H1 (cell line): ENCODE results near the gene ARSI. TPM values are rescaled to one million over a fixed set of nuclear protein-coding genes. Genes with fewer than 3 reads are reported as not detected.

ENCODE experiments used
- CTCF ChIA-PET: fragments of 300-600 bp; sonication (Branson Sonifier 250); formaldehyde crosslinking; loops from one replicate; lab custom pipeline; 2021; ENCODE audit not compliant: partially characterized antibody; lab: Charles Lee
- POLR2A ChIA-PET: fragments of 300-600 bp; sonication (Branson Sonifier 250); formaldehyde crosslinking; loops from one replicate; lab custom pipeline; 2021; ENCODE audit warnings: inconsistent platforms; ENCODE audit not compliant: partially characterized antibody; lab: Charles Lee
- DNase-seq, 2 experiments: peaks; one replicate each; pipeline versions ENCODE4 v3.0.0 to v3.0.0-alpha.2; 2010 to 2022; ENCODE audit warnings: low spot score in 2 of 2, low read depth in 1 of 2, mixed read lengths in 1 of 2
- FAIRE-seq: peaks from 2 replicates; lab custom pipeline; 2011; peaks lifted over from hg19 to GRCh38; lab: Jason Lieb, UNC
- H2AFZ ChIP-seq: 2 replicates; pipeline ENCODE4 v1.8.1; 2012; ENCODE audit warnings: low read length, inconsistent platforms
- H2AK5ac ChIP-seq: 2 replicates; pipeline ENCODE4 v1.6.1; 2013; ENCODE audit warnings: low read depth, low read length
- H2BK120ac ChIP-seq: replicated peaks from 2 replicates; pipeline ENCODE3; 2013; ENCODE audit warnings: low read depth, low read length, inconsistent platforms
- H2BK12ac ChIP-seq: 2 replicates; pipeline ENCODE4 v1.6.1; 2013; ENCODE audit warnings: low read depth, low read length
- H2BK15ac ChIP-seq: 2 replicates; pipeline ENCODE4 v1.6.1; 2013; ENCODE audit warnings: low read length
- H2BK20ac ChIP-seq: 2 replicates; pipeline ENCODE4 v1.6.1; 2013; ENCODE audit warnings: low read length
- H2BK5ac ChIP-seq: 2 replicates; pipeline ENCODE4 v1.6.1; 2013; ENCODE audit warnings: low read depth, low read length
- H3K14ac ChIP-seq: 2 replicates; pipeline ENCODE4 v1.6.1; 2013; ENCODE audit warnings: inconsistent platforms; ENCODE audit not compliant: insufficient read length
- H3K18ac ChIP-seq: 2 replicates; pipeline ENCODE4 v1.6.1; 2013; ENCODE audit warnings: low read length; ENCODE audit errors: extremely low read depth
- H3K23ac ChIP-seq: 2 replicates; pipeline ENCODE4 v1.6.1; 2013; ENCODE audit warnings: inconsistent platforms; ENCODE audit not compliant: insufficient read length
- H3K23me2 ChIP-seq: 2 replicates; pipeline ENCODE4 v1.6.1; 2013; ENCODE audit warnings: low read depth, low read length
- H3K27ac ChIP-seq: 2 replicates; pipeline ENCODE4 v1.6.1; 2011; ENCODE audit warnings: low read depth, low read length, inconsistent platforms
- H3K27me3 ChIP-seq, 4 experiments: replicated peaks in 1 of 4; 1 replicate in 1 of 4; 2 replicates in 3 of 4; pipeline versions ENCODE4 v1.6.1 to v1.8.1; 2011 to 2013; ENCODE audit warnings: low read length in 3 of 4, mild to moderate bottlenecking in 3 of 4, inconsistent platforms in 2 of 4, mixed read lengths in 2 of 4, moderate library complexity in 1 of 4; ENCODE audit not compliant: control insufficient read depth in 3 of 4, insufficient read depth in 3 of 4; ENCODE audit errors: extremely low read depth in 1 of 4
- H3K36me3 ChIP-seq, 4 experiments: 2 replicates each; pipeline versions ENCODE4 v1.6.1 to v1.8.1; 2011 to 2013; ENCODE audit warnings: mild to moderate bottlenecking in 4 of 4, low read length in 3 of 4, moderate library complexity in 2 of 4, control low read depth in 1 of 4, inconsistent platforms in 1 of 4; ENCODE audit not compliant: insufficient read depth in 4 of 4, control insufficient read depth in 2 of 4
- H3K4ac ChIP-seq: replicated peaks from 2 replicates; pipeline ENCODE3; 2013; ENCODE audit warnings: low read length, low read depth, mixed read lengths, inconsistent platforms; ENCODE audit not compliant: insufficient read length
- H3K4me1 ChIP-seq, 4 experiments: replicated peaks in 1 of 4; 1 replicate in 1 of 4; 2 replicates in 3 of 4; pipeline versions ENCODE4 v1.6.1 to v1.8.1; 2011 to 2013; ENCODE audit warnings: low read length in 3 of 4, inconsistent platforms in 2 of 4, mixed read lengths in 1 of 4; ENCODE audit not compliant: insufficient read depth in 4 of 4, control insufficient read depth in 3 of 4
- H3K4me2 ChIP-seq, 2 experiments: 2 replicates each; pipeline versions ENCODE4 v1.6.1 to v1.8.1; 2011 to 2013; ENCODE audit warnings: low read depth in 2 of 2, low read length in 2 of 2, control low read depth in 1 of 2, inconsistent platforms in 1 of 2, mild to moderate bottlenecking in 1 of 2; ENCODE audit not compliant: insufficient read depth in 1 of 2
- H3K4me3 ChIP-seq, 4 experiments: fragments of 200-600, 300-600 bp in 1 of 4; sonication (generic), shearing (Covaris generic), sonication (Bioruptor Twin) in 1 of 4; 2 replicates each; pipeline versions ENCODE4 v1.5.1 to v1.8.1; 2011 to 2016; ENCODE audit warnings: low read length in 4 of 4, low read depth in 3 of 4, control low read depth in 2 of 4, inconsistent platforms in 2 of 4, mild to moderate bottlenecking in 2 of 4, mixed read lengths in 1 of 4, moderate library complexity in 1 of 4; ENCODE audit not compliant: insufficient read depth in 2 of 4; ENCODE audit errors: extremely low read depth in 1 of 4
- H3K56ac ChIP-seq: replicated peaks from 2 replicates; pipeline ENCODE3; 2013; ENCODE audit warnings: low read depth, mild to moderate bottlenecking, mixed read lengths, low read length, inconsistent platforms; ENCODE audit not compliant: insufficient read length
- H3K79me1 ChIP-seq: 2 replicates; pipeline ENCODE4 v1.6.1; 2013; ENCODE audit warnings: low read depth, low read length, control low read depth
- H3K79me2 ChIP-seq, 2 experiments: 2 replicates each; pipeline versions ENCODE4 v1.6.1 to v1.8.1; 2012 to 2013; ENCODE audit warnings: low read length in 2 of 2, mild to moderate bottlenecking in 2 of 2, inconsistent platforms in 1 of 2; ENCODE audit not compliant: insufficient read depth in 2 of 2, control insufficient read depth in 1 of 2
- H3K9ac ChIP-seq, 4 experiments: replicated peaks in 1 of 4; 1 replicate in 1 of 4; 2 replicates in 3 of 4; pipeline versions ENCODE4 v1.6.1 to v1.8.1; 2011 to 2013; ENCODE audit warnings: low read depth in 3 of 4, low read length in 3 of 4, control low read depth in 2 of 4, mild to moderate bottlenecking in 2 of 4, moderate library complexity in 2 of 4, inconsistent platforms in 1 of 4; ENCODE audit errors: extremely low read depth in 1 of 4
- H3K9me3 ChIP-seq, 2 experiments: 2 replicates each; pipeline versions ENCODE4 v1.6.1 to v1.8.1; 2012 to 2013; ENCODE audit warnings: mild to moderate bottlenecking in 2 of 2, moderate library complexity in 2 of 2, control low read depth in 1 of 2, inconsistent platforms in 1 of 2, low read depth in 1 of 2, low read length in 1 of 2, mixed read lengths in 1 of 2; ENCODE audit not compliant: insufficient read depth in 2 of 2
- H4K20me1 ChIP-seq, 2 experiments: replicated peaks in 1 of 2; 2 replicates each; pipeline versions ENCODE3 to v1.8.1; 2011 to 2013; ENCODE audit warnings: inconsistent platforms in 2 of 2, low read length in 2 of 2, mild to moderate bottlenecking in 1 of 2; ENCODE audit not compliant: insufficient read depth in 2 of 2, control insufficient read depth in 1 of 2
- H4K5ac ChIP-seq: 2 replicates; pipeline ENCODE4 v1.6.1; 2013; ENCODE audit warnings: low read length, low read depth, mixed read lengths, inconsistent platforms; ENCODE audit not compliant: insufficient read length
- H4K8ac ChIP-seq: 2 replicates; pipeline ENCODE4 v1.8.0; 2013; ENCODE audit warnings: mild to moderate bottlenecking, moderate library complexity, low read length, inconsistent platforms; ENCODE audit not compliant: insufficient read depth; ENCODE audit errors: extremely low read depth
- H4K91ac ChIP-seq: replicated peaks from 2 replicates; pipeline ENCODE3; 2013; ENCODE audit warnings: low read length, mixed read lengths, inconsistent platforms; ENCODE audit not compliant: insufficient read length
- CHD2 ChIP-seq: IDR thresholded peaks from 2 replicates; pipeline ENCODE4 v1.6.1; 2012; ENCODE audit warnings: low read length, improper control_type of control experiment
- KDM1A ChIP-seq: fragments of 200-600, 300-600 bp; sonication (generic); IDR thresholded peaks from 2 replicates; pipeline ENCODE4 v1.7.1; 2016; ENCODE audit warnings: mild to moderate bottlenecking, low read length, borderline replicate concordance
- POLR2AphosphoS5 ChIP-seq: IDR thresholded peaks from 2 replicates; pipeline ENCODE4 v1.6.1; 2011; ENCODE audit warnings: low read depth, low read length
- RAD21 ChIP-seq, 2 experiments: IDR thresholded peaks in 1 of 2; conservative IDR thresholded peaks in 1 of 2; 2 replicates each; pipeline ENCODE4 v1.6.1; 2011; ENCODE audit warnings: low read depth in 2 of 2, low read length in 2 of 2, improper control_type of control experiment in 1 of 2, inconsistent platforms in 1 of 2, mild to moderate bottlenecking in 1 of 2, moderate library complexity in 1 of 2
- RNF2 ChIP-seq: fragments of 200-900, 300-1000 bp; sonication (generic); IDR thresholded peaks from 2 replicates; pipeline ENCODE4 v1.7.1; 2016; ENCODE audit warnings: borderline replicate concordance, low read depth, mild to moderate bottlenecking, antibody characterized with exemption, low read length; ENCODE audit not compliant: poor library complexity, severe bottlenecking; ENCODE audit errors: missing control alignments
- RXRA ChIP-seq: IDR thresholded peaks from 2 replicates; pipeline ENCODE4 v1.6.1; 2011; ENCODE audit warnings: low read depth, mild to moderate bottlenecking, low read length, moderate library complexity; ENCODE audit not compliant: insufficient read depth
- SAP30 ChIP-seq: fragments of 300-600 bp; sonication (generic); IDR thresholded peaks from 2 replicates; pipeline ENCODE4 v1.7.1; 2012; ENCODE audit warnings: low read length, moderate library complexity, mild to moderate bottlenecking, inconsistent platforms; ENCODE audit not compliant: insufficient read depth, insufficient replicate concordance
- SIN3A ChIP-seq, 2 experiments: IDR thresholded peaks in 1 of 2; conservative IDR thresholded peaks in 1 of 2; 2 replicates each; pipeline ENCODE4 v1.6.1; 2011 to 2012; ENCODE audit warnings: low read length in 2 of 2, improper control_type of control experiment in 1 of 2, low read depth in 1 of 2, mild to moderate bottlenecking in 1 of 2
- SIRT6 ChIP-seq: IDR thresholded peaks from one replicate; pipeline ENCODE4 v1.7.1; 2012; ENCODE audit warnings: low read length, inconsistent platforms
- SRF ChIP-seq: IDR thresholded peaks from 2 replicates; pipeline ENCODE4 v1.6.1; 2011; ENCODE audit warnings: mild to moderate bottlenecking, low read depth, low read length, moderate library complexity
- TBP ChIP-seq: IDR thresholded peaks from 2 replicates; pipeline ENCODE4 v1.6.1; 2011; ENCODE audit warnings: low read depth, low read length, improper control_type of control experiment
- WGBS, 2 experiments: shearing (Covaris generic) in 1 of 2; methylation state at CpG; one replicate each; pipeline versions ENCODE4 v1.1.6 to v1.1.7; 2013 to 2015; ENCODE audit warnings: low lambda C conversion rate in 2 of 2, mixed read lengths in 2 of 2, inconsistent platforms in 1 of 2, low coverage in 1 of 2, missing lambda C conversion rate in 1 of 2; ENCODE audit not compliant: insufficient replicate concordance in 2 of 2, insufficient coverage in 1 of 2, insufficient read length in 1 of 2; ENCODE audit errors: extremely low coverage in 1 of 2, missing lambda C conversion rate in 1 of 2; 5-methylcytosine and 5-hydroxymethylcytosine counted together
- polyA plus RNA-seq, 7 experiments: library from polyadenylated mRNA; depleted of rRNA in 3 of 7; stranded (reverse) in 5 of 7; unstranded in 2 of 7; fragments of >200 nt in 5 of 7; fragments of 200-250 nt in 2 of 7; gene quantifications; 1 replicate in 5 of 7; 2 replicates in 1 of 7; 4 replicates in 1 of 7; pipeline versions ENCODE4 v1.2.1 to v1.2.3, GENCODE V29; 2011 to 2013; ENCODE audit warnings: missing spikeins in 2 of 7, mixed read lengths in 2 of 7
- total RNA-seq: library from RNA; stranded (reverse); fragmentation: NEBNext Ultra II Directional; extraction: Animal tissue kit (Norgen Biotek cat#: 25700); gene quantifications from 2 replicates; pipeline ENCODE4 v1.2.1, GENCODE V29; 2021
- TF ChIP-seq, protein P1 (sequence below): IDR thresholded peaks from 2 replicates; pipeline ENCODE4 v1.6.1; 2011; ENCODE audit warnings: low read depth, mild to moderate bottlenecking, low read length; ENCODE audit not compliant: insufficient read depth

Gene ARSI
- total and polyA plus RNA-seq, 2 of the 8 experiments (the other 6 are each of a cell fraction or from before 2014, with no cell fraction given), result 4.5 to 6.7 TPM

DNA sequence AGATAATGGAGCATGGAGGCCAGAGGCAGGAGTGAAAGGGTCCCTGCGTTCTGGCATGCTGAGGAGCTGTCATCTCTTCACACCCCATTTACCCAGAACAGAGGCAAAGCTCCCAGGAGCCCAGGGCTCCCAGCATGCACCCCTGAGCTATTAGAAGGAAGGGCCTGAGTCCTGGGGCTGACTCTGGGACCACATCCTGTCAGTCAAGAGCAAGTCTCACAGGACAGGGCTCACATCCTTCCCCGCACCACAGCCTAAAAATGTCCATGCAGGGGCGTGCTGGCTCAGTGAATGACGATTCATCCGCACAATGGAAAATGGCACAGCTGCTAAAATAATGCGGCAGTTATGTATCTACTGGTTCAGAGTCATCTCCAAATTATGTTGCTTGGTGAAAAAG, 44.6 kb downstream of the ARSI start:
- Histone ChIP-seq H3K14ac (no peak overlapping the region), H3K56ac (no peak overlapping the region), H2AK5ac (no peak overlapping the region), H2BK20ac (no peak overlapping the region), H3K4me2 (no peak overlapping the region), H4K20me1 (peaks cover 0 to under 1% of the 10 kb centered on the region in 2 experiments), H3K79me1 (no peaks in the 10 kb centered on the region), H2BK12ac (no peak overlapping the region), H3K27ac (no peak overlapping the region), H3K4ac (no peak overlapping the region), H4K91ac (no peak overlapping the region), H2AFZ (no peak overlapping the region), H3K79me2 (peaks cover 0 to under 1% of the 10 kb centered on the region in 2 experiments; a peak in 1 of 4 replicates), H4K8ac (no peak overlapping the region), H2BK5ac (no peak overlapping the region), H3K23ac (no peak overlapping the region), H2BK15ac (no peak overlapping the region), H4K5ac (no peak overlapping the region), H3K9ac (no peak overlapping the region), H3K36me3 (no peaks in the 10 kb centered on the region), H3K4me1 (peaks cover 0 to 3% (median 1%) of the 10 kb centered on the region in 4 experiments; a peak in 3 of 7 replicates), H2BK120ac (no peak overlapping the region), H3K27me3 (no peaks in the 10 kb centered on the region; a peak in 2 of 7 replicates), H3K18ac (no peak overlapping the region), H3K23me2 (peaks cover under 1% of the 10 kb centered on the region; the same call in 1 of the 2 replicates), H3K9me3 (no peaks in the 10 kb centered on the region), H3K4me3 (no peak overlapping the region)
- WGBS, 2 experiments, result 94% methylated on average over 6 of the region's 6 CpGs; no CpG with 5 or more reads in 1 of the 2 experiments
- POLR2A ChIA-PET, result interaction anchor here (0.7 kb wide), 1 partner anchor 12 kb away, joined by 3 read pairs; no protein-coding TSS in a partner anchor
- DNase-seq (no peak), FAIRE-seq (no peak)
- CTCF ChIA-PET, result interaction anchor here (0.6 to 1.7 kb wide), 7 partner anchors 29 to 189 kb away, joined by 3 to 4 read pairs (median 3); no protein-coding TSS in a partner anchor
- TF ChIP-seq TBP (no peak), SIRT6 (no peak), RAD21 (IDR thresholded peaks at IDR 0.05 in 1 of 2, conservative IDR thresholded peaks at IDR 0.05 in 1 of 2; ENCODE audit: low read depth in 2 of 2, low read length in 2 of 2) (no peak), SIN3A (conservative IDR thresholded peaks at IDR 0.05 in 1 of 2, IDR thresholded peaks at IDR 0.05 in 1 of 2; ENCODE audit: low read depth in 1 of 2, low read length in 2 of 2) (no peak), KDM1A (no peak), POLR2AphosphoS5 (no peak), SRF (no peak), SAP30 (no peak), CHD2 (no peak), RNF2 (no peak), RXRA (no peak)
- TF ChIP-seq, protein P1, sequence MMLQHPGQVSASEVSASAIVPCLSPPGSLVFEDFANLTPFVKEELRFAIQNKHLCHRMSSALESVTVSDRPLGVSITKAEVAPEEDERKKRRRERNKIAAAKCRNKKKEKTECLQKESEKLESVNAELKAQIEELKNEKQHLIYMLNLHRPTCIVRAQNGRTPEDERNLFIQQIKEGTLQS, result no peak
